Caco-2 (cell line): ENCODE results near the gene SLC35E4. TPM values are rescaled to one million over a fixed set of nuclear protein-coding genes. Genes with fewer than 3 reads are reported as not detected.

Experiments used
- total RNA-seq: library from RNA; stranded (reverse); gene quantifications from 2 replicates; pipeline ENCODE4 v1.2.3, GENCODE V29; 2022

SLC35E4 gene
- total RNA-seq, 1 experiment from 2014 or later = 0.27 TPM

Other genes with a start within 250 kb of the SLC35E4 start
- gene RNF215, start 248.4 kb upstream of the SLC35E4 start, total RNA-seq = 12.8 and 14.2 TPM in 2 replicates
- gene SEC14L2, start 238.8 kb upstream of the SLC35E4 start, total RNA-seq = 9.4 and 11.0 TPM in 2 replicates
- gene MTFP1, start 210.0 kb upstream of the SLC35E4 start, total RNA-seq = 20.6 and 23.0 TPM in 2 replicates
- gene SEC14L3, start 163.8 kb upstream of the SLC35E4 start, total RNA-seq = not detected in 2 replicates
- gene SEC14L4, start 130.1 kb upstream of the SLC35E4 start, total RNA-seq = not detected in 2 replicates
- 0.14 TPM in 1 of 2 replicates, not detected in the other for gene SEC14L6, start 89.0 kb upstream of the SLC35E4 start, total RNA-seq
- 8.9 and 14.2 TPM in 2 replicates for gene GAL3ST1, start 61.1 kb upstream of the SLC35E4 start, total RNA-seq
- gene PES1, start 43.9 kb upstream of the SLC35E4 start, total RNA-seq = 110 and 117 TPM in 2 replicates
- 11.9 and 13.8 TPM in 2 replicates for gene TCN2, start 28.6 kb upstream of the SLC35E4 start, total RNA-seq
- gene DUSP18, start 32.1 kb downstream of the SLC35E4 start, total RNA-seq = 6.0 and 7.9 TPM in 2 replicates
- gene OSBP2, start 59.1 kb downstream of the SLC35E4 start, total RNA-seq = 4.2 and 6.2 TPM in 2 replicates